Neural progenitor cell (in vitro differentiated cells): ENCODE measurements around the gene MAN1A1.

Source experiments
- EZH2 ChIP-seq: fragments of 200-600 bp; sonication (generic); IDR thresholded peaks from 2 replicates; pipeline ENCODE4 v1.6.1; 2017; ENCODE audit warnings: antibody characterized with exemption, mild to moderate bottlenecking, moderate library complexity
- EZH2phosphoT487 ChIP-seq: fragments of 200-600 bp; sonication (generic); IDR thresholded peaks from 2 replicates; pipeline ENCODE4 v1.6.1; 2017; ENCODE audit warnings: antibody characterized with exemption
- TF ChIP-seq, protein P1 (sequence below): fragments of 200-600 bp; sonication (generic); IDR thresholded peaks from 2 replicates; pipeline ENCODE4 v1.5.1; 2017; ENCODE audit warnings: antibody characterized with exemption, mild to moderate bottlenecking

DNA sequence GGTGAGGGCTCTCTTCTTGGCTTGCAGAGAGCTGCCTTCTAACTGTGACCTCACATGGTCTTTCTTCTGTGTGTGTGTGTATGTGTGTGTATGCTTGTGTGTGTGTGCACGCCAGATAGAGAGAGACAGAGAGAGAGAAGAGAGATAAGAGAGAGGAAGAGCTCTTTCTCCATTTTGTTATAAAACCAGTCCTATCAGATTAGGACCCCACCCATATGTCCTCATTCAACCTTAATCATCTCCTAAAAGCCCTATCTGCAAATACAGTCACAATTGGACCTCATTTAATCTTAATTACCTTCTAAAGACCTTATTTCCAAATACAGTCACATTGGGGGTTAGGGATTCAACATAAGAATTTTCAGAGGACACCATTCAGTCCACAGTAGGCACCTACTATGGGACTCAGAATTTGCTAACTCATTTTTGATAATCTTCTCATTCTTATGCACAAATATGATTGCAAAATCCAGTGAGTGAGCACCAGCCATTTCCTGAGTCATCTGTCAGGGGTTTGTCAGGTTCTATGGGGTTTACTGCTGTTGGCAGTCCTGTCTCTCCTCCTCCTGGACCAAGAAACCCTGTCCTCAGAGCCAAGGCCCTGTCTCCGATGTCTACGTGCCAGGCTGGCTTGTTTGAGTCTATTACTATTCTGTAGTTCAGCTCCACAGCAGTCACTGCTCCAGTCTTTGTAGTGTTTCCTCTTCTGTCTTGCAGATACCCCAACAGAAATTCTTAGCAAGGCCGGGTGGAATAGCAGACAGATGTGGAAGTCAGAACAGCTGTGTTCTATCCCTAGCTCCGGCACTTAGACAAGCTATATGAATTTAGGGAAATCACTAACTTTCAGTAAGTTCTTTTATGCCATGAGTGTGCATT is 212.1 kb downstream of the MAN1A1 start:
- TF ChIP-seq, protein P1, sequence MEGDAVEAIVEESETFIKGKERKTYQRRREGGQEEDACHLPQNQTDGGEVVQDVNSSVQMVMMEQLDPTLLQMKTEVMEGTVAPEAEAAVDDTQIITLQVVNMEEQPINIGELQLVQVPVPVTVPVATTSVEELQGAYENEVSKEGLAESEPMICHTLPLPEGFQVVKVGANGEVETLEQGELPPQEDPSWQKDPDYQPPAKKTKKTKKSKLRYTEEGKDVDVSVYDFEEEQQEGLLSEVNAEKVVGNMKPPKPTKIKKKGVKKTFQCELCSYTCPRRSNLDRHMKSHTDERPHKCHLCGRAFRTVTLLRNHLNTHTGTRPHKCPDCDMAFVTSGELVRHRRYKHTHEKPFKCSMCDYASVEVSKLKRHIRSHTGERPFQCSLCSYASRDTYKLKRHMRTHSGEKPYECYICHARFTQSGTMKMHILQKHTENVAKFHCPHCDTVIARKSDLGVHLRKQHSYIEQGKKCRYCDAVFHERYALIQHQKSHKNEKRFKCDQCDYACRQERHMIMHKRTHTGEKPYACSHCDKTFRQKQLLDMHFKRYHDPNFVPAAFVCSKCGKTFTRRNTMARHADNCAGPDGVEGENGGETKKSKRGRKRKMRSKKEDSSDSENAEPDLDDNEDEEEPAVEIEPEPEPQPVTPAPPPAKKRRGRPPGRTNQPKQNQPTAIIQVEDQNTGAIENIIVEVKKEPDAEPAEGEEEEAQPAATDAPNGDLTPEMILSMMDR, result no peak
- TF ChIP-seq EZH2, result no peak
- TF ChIP-seq EZH2phosphoT487, result no peak
